Measurements from ENCODE around the gene SAP130. TPM values are rescaled to one million over a fixed set of nuclear protein-coding genes. Genes with fewer than 3 reads are reported as not detected.
A peak's percentile ranks its signal among the peaks of the same experiment; 100 is the strongest.

Gene SAP130
- total RNA-seq, 2 donors from 2014 or later = 17.2 to 18.6 TPM

DNA sequence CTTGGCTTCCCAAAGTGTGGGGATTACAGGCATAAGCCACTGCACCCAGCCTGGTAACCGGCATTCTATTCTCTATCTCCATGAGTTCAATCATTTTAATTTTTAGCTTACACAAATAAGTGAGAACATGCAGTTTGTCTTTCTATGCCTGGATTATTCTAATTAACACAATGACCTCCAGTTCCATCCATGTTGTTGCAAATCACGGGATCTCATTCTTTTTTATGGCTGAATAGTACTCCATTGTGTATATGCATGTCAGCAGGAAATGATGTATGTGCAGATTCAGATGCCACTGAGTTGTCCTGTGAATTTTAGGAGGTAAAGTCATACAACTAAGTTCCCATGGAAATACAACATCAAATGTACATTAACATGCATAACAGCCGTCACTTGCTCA is 117.4 kb downstream of the SAP130 start:
- DNase-seq (ENCODE audit: low spot score) = no peak
- intact Hi-C loops (cut with DNase I) = no loop called here

DNA sequence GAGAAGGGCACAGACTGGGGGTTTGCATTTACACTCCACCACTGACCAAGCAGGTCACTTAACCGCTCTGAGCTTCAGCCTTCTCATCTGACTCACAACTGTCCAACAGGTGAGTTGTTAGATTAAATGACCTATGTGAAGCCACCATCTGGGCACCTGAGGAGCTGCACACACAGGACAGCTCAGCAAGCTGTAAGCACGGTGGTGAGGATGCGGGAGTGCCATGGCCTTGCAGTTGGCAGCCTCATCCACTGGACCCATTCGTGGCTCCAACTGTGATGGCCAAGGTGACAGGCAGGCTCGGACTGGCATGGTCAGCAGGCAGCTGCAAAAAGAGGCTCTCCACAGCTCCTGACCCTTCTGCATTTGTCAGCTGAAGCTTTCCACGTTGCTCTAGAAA is 118.8 kb downstream of the SAP130 start:
- intact Hi-C loops (cut with DNase I) = no loop called here

DNA sequence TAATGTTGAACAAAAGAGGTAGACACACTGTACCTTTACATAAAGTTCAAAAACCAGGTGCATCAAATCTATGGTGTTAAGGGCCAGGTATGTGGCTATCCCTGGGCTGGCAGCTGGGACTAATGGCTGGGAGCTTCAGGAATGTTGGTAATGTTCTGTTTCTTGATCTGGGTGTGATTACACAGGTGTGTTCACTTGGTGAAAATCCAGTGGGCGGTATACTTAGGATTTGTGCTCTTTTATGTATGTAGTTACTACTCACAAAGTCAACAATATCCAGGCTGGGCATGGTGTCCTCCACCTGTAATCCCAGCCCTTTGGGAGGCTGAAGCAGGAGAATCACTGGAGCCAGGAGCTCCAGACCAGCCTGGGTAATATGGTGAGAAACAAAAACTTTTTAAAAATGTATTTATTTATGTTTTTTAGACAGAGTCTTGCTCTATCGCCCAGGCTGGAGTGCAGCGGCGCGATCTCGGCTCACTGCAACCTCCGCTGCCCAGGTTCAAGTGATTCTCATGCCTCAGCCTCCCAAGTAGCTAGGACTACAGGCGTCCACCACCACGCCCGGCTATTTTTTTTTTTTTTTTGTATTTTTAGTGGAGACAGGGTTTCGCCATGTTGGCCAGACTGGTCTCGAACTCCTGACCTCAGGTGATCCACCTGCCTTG is 120.0 kb downstream of the SAP130 start:
- intact Hi-C loops (cut with DNase I) = loop anchor here in 1 of 2 donors (2.0 kb wide), 1 partner anchor 23 kb away; no protein-coding TSS in a partner anchor
- DNase-seq (ENCODE audit: low spot score) = peak; percentile 29

More for the DNA sequence above, 118.8 kb downstream of the SAP130 start:
- DNase-seq (ENCODE audit: low spot score) = peak; percentile 43

DNA sequence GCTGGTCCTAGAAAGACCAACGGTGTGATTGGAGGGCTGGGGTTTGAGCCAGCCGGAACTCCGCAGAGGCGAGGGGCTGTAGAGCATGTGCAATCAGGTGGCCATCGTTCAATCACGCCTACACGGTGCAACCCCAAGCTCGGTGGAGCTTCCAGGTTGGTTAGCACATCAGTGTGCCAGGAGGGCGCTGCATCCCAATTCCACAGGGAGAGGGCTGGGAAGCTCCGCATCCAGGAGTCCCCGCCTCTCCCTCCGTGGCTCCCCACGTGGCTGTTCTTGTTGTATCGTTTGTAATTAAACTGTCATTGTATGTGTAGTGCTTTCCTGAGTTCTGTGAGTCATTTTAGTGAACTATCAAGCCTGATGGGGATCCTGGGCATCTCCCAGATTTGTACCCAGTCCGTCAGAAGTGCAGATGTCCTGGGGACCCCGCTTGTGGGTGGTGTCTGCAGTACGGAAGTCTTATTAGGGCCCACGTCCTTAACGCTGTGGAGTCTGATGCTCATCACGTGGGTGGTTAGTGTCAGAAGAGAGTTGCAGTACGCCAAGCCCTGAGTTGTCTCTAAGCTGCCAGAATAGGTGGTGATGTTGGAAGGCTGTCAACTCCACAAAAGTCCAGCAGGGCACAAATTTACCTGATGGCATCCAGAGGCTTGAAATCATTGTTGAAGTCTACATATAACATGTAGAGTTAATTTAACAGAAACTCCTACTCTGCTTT is 121.5 kb downstream of the SAP130 start:
- peak; percentile 64 for DNase-seq (ENCODE audit: low spot score)
- intact Hi-C loops (cut with DNase I) = loop anchor here in 1 of 2 donors (2.0 kb wide), 1 partner anchor 24 kb away; no protein-coding TSS in a partner anchor

DNA sequence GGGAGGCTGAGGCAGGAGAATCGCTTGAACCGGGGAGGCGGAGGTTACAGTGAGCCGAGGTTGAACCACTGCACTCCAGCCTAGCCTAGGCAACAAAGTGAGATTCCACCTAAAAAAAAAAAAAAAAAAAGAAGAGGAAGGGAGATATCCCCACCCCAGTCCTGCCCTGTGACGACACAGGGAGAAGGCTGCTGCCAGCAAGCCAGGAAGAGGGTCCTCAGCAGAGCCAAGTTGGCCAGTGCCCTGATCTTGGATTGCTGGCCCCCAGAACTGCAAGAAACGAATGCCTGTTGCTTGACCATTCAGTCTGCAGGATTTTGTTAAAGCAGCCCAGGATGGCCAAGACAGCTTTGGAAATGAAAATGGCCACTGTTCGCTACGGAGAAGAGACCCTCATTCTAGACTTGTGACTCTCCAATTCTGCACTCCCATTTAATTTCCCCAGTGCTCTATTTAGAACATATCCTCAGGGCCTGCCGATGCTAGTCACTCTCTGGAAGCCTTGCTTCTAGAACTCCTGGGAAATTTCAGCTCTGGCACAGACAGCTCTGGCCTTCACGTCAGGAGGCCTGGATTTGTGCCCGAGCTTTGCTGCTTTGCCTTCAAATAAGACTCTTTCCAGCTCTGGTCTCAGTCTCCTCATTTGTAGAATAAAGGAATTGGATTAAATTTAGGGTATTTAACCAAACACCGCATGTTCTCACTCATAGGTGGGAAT is 126.4 kb downstream of the SAP130 start:
- intact Hi-C loops (cut with DNase I) = no loop called here
- peak; percentile 91 for DNase-seq (ENCODE audit: low spot score)

DNA sequence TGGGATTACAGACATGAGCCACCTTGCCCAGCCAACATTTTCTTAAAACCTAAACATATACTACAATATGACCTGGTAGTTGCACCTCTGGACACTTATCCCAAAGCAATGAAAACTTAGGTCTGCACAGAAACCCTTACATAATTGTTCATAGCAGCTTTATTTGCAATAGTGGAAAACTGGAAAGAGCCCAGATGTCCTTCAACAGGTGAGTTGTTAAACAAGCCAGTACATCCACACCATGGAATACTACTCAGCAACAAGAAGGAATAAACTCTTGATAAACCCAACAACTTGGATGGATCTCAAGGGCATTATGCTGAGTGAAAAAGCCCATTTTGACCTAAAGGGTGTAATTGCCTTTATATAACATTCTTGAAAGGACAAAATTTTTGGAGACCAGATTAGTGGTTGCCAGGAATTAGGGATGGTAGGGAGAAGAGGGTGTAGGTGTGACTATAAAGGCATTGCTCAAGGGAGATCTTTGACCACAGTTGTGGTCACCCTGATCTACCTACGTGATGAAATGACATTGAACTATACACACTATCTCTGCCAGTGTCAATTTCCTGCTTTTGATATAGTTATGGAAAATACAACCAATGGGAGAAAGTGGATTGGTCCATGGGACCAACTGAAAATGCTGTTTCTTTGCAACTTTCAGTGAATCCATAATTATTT is 130.2 kb downstream of the SAP130 start:
- intact Hi-C loops (cut with DNase I) = no loop called here
- DNase-seq (ENCODE audit: low spot score) = no peak

DNA sequence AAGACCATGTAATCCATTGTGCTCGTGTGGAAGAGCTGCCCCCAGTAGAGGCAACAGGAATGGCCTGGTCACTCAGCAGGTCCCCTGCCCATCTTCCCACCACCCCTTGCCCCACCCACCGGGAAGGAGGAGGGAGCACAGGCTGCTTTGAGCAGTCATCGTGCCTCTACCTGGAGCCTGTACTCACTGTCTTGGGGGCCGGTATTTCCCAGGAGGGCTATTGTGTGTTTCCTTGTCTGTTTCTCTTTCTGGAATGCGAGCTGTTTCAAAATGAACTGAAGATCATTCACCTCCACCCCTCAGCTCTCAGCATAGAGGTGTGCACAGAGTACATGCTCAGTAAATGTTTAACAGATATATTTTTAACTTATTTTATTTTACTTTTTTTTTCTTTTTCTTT is 134.4 kb downstream of the SAP130 start:
- intact Hi-C loops (cut with DNase I) = no loop called here
- peak; percentile 23 for DNase-seq (ENCODE audit: low spot score)

DNA sequence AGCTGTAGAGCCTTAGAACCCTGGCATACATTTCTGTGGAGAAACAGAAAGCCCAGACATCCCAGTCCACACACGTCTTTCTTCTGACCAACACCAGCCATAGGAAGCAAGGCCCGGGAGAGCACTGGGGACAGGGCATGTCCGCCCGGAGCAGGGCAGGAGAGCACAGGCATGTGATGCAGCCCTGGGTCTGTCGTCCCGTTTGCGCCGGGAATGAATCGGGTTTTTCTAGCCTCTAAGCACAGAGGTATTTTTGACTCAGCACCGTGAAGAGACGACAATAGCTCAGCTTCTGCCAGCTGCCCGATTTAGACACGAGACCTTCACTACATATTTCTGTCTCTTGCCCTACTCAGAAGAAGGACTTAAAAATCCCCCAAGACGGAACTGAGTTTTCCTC is 134.8 kb downstream of the SAP130 start:
- intact Hi-C loops (cut with DNase I) = no loop called here
- peak; percentile 53 for DNase-seq (ENCODE audit: low spot score)

DNA sequence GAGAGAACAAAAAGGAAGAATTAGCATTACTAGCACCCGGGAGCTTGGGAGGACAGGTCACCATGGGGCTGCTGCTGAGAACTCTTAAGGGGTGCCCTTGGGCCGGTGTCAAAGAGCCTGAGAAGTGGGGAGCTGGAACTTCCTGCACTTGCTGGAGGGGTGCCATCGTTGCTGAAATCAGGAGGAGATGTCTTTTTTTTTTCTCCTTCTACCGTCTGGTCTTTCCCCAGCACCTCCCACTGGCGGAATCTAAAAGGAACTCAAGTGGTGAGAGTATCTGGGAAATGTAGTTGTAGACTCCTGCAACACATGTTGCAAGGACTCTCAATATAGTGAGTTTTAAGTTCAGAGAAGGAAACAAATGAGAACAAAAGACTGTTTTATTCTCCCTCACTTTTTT is 136.0 kb downstream of the SAP130 start:
- DNase-seq (ENCODE audit: low spot score) = peak; percentile 20
- intact Hi-C loops (cut with DNase I) = no loop called here

Other genes with a start within 250 kb of the SAP130 start
- gene WDR33, start 216.9 kb downstream of the SAP130 start, total RNA-seq = 10 to 100 TPM; 41.8 to 48.6 TPM
- 10 to 100 TPM; 21.3 to 21.4 TPM for gene POLR2D, start 169.9 kb downstream of the SAP130 start, total RNA-seq
- 10 to 100 TPM; 14.2 to 15.4 TPM for gene AMMECR1L, start 142.1 kb downstream of the SAP130 start, total RNA-seq
- gene UGGT1, start 63.1 kb upstream of the SAP130 start, total RNA-seq = 10 to 100 TPM; 43.0 to 51.0 TPM